SK-N-SH (cell line): ENCODE data around the gene DBNL. TPM values are rescaled to one million over a fixed set of nuclear protein-coding genes. Genes with fewer than 3 reads are reported as not detected.
"Not testable (repeated sequence)": the region's sequence is repeated elsewhere in the genome, so short reads cannot be mapped to it uniquely, and the experiment has no call there.

Experiments used
- CTCF ChIA-PET: fragments of 300-600, 350-600 bp; formaldehyde crosslinking; extraction: SDS; loops from one replicate; lab custom pipeline; 2021; lab: Yijun Ruan, JAX
- POLR2A ChIA-PET: fragments of 350-600 bp; sonication (Branson Sonifier 250); formaldehyde crosslinking; extraction: SDS; loops from one replicate; lab custom pipeline; 2020; ENCODE audit warnings: antibody characterized with exemption, inconsistent platforms; lab: Yijun Ruan, JAX
- DNase-seq: peaks from one replicate; pipeline ENCODE4 v3.0.0; 2012
- H2AFZ ChIP-seq: fragments of 200-600 bp; sonication (generic); 2 replicates; pipeline ENCODE4 v1.8.1; 2016; ENCODE audit warnings: antibody characterized with exemption, mild to moderate bottlenecking, low read depth
- H3F3A ChIP-seq: fragments of 200-600 bp; sonication (generic); replicated peaks from 2 replicates; pipeline ENCODE3; 2016; ENCODE audit warnings: antibody characterized with exemption, mild to moderate bottlenecking; ENCODE audit not compliant: insufficient read depth
- H3K27ac ChIP-seq, 2 experiments: fragments of 200-500 bp in 1 of 2; fragments of 200-600 bp in 1 of 2; sonication (Bioruptor generic) in 1 of 2; sonication (generic), shearing (Covaris generic) in 1 of 2; 2 replicates each; pipeline versions ENCODE4 v1.5.1 to v1.6.1; 2014 to 2016; ENCODE audit warnings: low read depth in 2 of 2, inconsistent platforms in 1 of 2, low read length in 1 of 2, mild to moderate bottlenecking in 1 of 2, mixed read lengths in 1 of 2
- H3K27me3 ChIP-seq: fragments of 200-600 bp; sonication (generic), shearing (Covaris generic); 2 replicates; pipeline ENCODE4 v1.6.1; 2016; ENCODE audit warnings: mixed run types; ENCODE audit not compliant: insufficient read depth
- H3K36me3 ChIP-seq, 2 experiments: fragments of 200-500 bp in 1 of 2; fragments of 200-600 bp in 1 of 2; sonication (Bioruptor generic) in 1 of 2; sonication (generic) in 1 of 2; replicated peaks in 1 of 2; 2 replicates each; pipeline versions ENCODE3 to v1.5.1; 2014 to 2016; ENCODE audit warnings: low read length in 1 of 2, mild to moderate bottlenecking in 1 of 2; ENCODE audit not compliant: insufficient read depth in 2 of 2, control insufficient read depth in 1 of 2
- H3K4me1 ChIP-seq, 2 experiments: fragments of 200-500 bp in 1 of 2; fragments of 200-600 bp in 1 of 2; sonication (Bioruptor generic) in 1 of 2; sonication (generic), shearing (Covaris generic) in 1 of 2; 2 replicates each; pipeline versions ENCODE4 v1.5.1 to v1.6.1; 2014 to 2016; ENCODE audit warnings: low read depth in 1 of 2, low read length in 1 of 2, mixed run types in 1 of 2; ENCODE audit not compliant: insufficient read depth in 2 of 2, control insufficient read depth in 1 of 2
- H3K4me2 ChIP-seq: fragments of 200-600 bp; sonication (generic), shearing (Covaris generic); 2 replicates; pipeline ENCODE4 v1.6.1; 2017; ENCODE audit warnings: mixed run types
- H3K4me3 ChIP-seq, 2 experiments: fragments of 200-500 bp in 1 of 2; fragments of 200-600 bp in 1 of 2; sonication (Bioruptor generic) in 1 of 2; sonication (generic), shearing (Covaris generic) in 1 of 2; 2 replicates each; pipeline versions ENCODE4 v1.5.1 to v1.8.1; 2014 to 2016; ENCODE audit warnings: low read depth in 2 of 2, inconsistent platforms in 1 of 2, low read length in 1 of 2, mild to moderate bottlenecking in 1 of 2, mixed read lengths in 1 of 2, moderate library complexity in 1 of 2
- H3K79me2 ChIP-seq: fragments of 200-600 bp; sonication (generic); 2 replicates; pipeline ENCODE4 v1.8.1; 2017; ENCODE audit warnings: mild to moderate bottlenecking; ENCODE audit not compliant: insufficient read depth
- H3K9ac ChIP-seq: fragments of 200-600 bp; sonication (generic); 2 replicates; pipeline ENCODE4 v1.6.1; 2017; ENCODE audit warnings: mixed run types
- H3K9me2 ChIP-seq: fragments of 200-600 bp; sonication (generic); 2 replicates; pipeline ENCODE4 v1.6.1; 2017; ENCODE audit warnings: mixed run types
- H3K9me3 ChIP-seq: fragments of 200-600 bp; sonication (generic); 2 replicates; pipeline ENCODE4 v1.6.1; 2017; ENCODE audit warnings: mixed run types, mild to moderate bottlenecking, moderate library complexity
- H4K20me1 ChIP-seq: fragments of 200-600 bp; sonication (generic); 2 replicates; pipeline ENCODE4 v1.6.1; 2017; ENCODE audit warnings: mild to moderate bottlenecking, mixed run types; ENCODE audit not compliant: insufficient read depth
- WGBS: methylation state at CpG from one replicate; pipeline ENCODE4 v1.1.6; 2017; ENCODE audit warnings: low lambda C conversion rate; 5-methylcytosine and 5-hydroxymethylcytosine counted together
- polyA plus RNA-seq, 3 experiments: library from polyadenylated mRNA; depleted of rRNA; stranded (reverse); fragments of >200 nt; gene quantifications; 2 replicates each; pipeline ENCODE4 v1.2.3, GENCODE V29; 2012

Gene DBNL
- polyA plus RNA-seq, 1 of the 3 experiments (the other 2 are of a cell fraction): 244 TPM

DNA sequence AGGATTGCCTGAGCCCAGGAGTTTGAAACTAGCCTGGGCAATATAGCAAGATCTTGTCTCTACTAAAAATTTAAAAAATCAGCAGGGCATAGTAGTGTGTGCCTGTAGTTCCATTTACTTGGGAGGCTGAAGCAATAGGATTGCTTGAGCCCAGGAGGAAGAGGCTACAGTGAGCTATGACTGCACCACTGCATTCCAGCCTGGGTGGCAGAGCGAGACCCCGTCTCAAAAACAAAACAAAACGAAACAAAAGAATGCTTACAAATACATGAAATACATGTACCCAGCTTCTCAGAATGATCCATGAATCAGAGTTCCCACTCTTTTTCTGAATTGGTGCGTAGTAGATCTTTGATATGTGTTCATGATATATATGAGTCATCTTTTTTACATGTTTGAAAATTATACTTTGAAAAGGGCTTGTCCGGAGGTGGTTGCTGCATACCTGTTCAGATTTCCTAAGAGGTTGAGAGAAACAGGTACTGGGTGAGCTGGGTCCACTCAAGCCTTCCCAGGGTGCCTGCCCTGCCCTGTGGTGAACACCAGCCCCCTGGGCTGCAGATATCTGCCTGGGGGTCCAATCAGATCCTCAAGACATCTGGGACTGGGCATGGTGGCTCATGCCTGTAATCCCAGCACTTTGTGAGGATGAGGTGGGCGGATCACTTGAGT lies 21.6 kb upstream of the DBNL start:
- H3K4me3 ChIP-seq, CTCF ChIA-PET, H3K4me2 ChIP-seq, H2AFZ ChIP-seq, H3F3A ChIP-seq, H3K27ac ChIP-seq, H3K4me1 ChIP-seq, H3K9me3 ChIP-seq, H3K9ac ChIP-seq, H3K9me2 ChIP-seq, H3K36me3 ChIP-seq, H4K20me1 ChIP-seq, DNase-seq, H3K27me3 ChIP-seq, POLR2A ChIA-PET: not testable (repeated sequence)
- peaks cover 10% of the 10 kb centered on the region for H3K79me2 ChIP-seq
- WGBS: 63% methylated on average over 5 of the region's 6 CpGs

- H3K9ac ChIP-seq, H3K79me2 ChIP-seq, H3K9me3 ChIP-seq, H3K4me3 ChIP-seq, H3K27me3 ChIP-seq, H3K4me2 ChIP-seq, H3K36me3 ChIP-seq, H2AFZ ChIP-seq, H3K27ac ChIP-seq, H4K20me1 ChIP-seq, DNase-seq, POLR2A ChIA-PET, H3K9me2 ChIP-seq, CTCF ChIA-PET, H3F3A ChIP-seq, H3K4me1 ChIP-seq: not testable (repeated sequence)
- WGBS: 83% methylated on average over 4 of the region's 11 CpGs
Measured at GRCh38 chr7:44029433-44029832, 15.1 kb upstream of the DBNL start.

DNA sequence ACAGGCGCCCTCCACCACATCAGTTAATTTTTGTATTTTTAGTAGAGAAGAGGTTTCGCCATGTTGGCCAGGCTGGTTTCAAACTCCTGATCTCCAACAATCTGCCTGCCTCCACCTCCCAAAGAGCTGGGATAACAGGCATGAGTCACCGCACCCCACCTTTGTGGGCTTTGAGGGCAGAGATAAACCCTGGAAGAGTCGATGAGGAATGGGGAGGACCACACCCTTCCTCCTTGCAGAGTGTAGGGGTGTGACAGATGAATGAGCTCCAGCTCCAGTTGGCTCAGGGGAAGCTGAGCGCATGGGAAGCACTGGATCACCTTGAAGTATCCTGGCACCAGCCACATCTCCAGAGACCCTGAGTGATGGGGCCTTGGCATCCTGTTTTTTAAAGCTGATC lies 14.5 kb upstream of the DBNL start:
- H3F3A ChIP-seq, H3K9me3 ChIP-seq, POLR2A ChIA-PET, H3K9ac ChIP-seq, CTCF ChIA-PET, H3K4me3 ChIP-seq, H3K4me2 ChIP-seq, H3K27me3 ChIP-seq, H3K27ac ChIP-seq, H4K20me1 ChIP-seq, H2AFZ ChIP-seq, DNase-seq, H3K36me3 ChIP-seq, H3K79me2 ChIP-seq, H3K4me1 ChIP-seq, H3K9me2 ChIP-seq: not testable (repeated sequence)
- 45% methylated on average over 2 of the region's 5 CpGs for WGBS

DNA sequence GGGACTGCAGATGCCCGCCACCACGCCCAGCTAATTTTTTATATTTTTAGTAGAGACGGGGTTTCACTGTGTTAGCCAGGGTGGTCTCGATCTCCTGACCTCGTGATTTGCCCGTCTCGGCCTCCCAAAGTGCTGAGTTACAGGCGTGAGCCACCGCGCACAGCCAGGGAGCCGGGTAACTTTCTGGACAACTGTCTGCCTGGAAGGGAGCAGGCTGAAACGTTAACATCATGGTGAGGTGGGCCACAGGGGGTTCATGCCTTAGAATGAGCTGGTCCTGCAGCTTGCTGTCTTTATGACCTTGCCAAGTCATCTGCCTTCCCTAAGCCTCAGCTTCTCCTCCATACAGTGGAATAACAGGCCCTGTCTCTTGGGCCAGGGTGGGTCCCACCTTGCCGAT lies 13.2 kb upstream of the DBNL start:
- H3K36me3 ChIP-seq, H3K4me2 ChIP-seq, H3K27ac ChIP-seq, DNase-seq, H3K9me3 ChIP-seq, H2AFZ ChIP-seq, H3K4me1 ChIP-seq, H3K9ac ChIP-seq, POLR2A ChIA-PET, H3K4me3 ChIP-seq, H3K79me2 ChIP-seq, H3K9me2 ChIP-seq, H3F3A ChIP-seq, H3K27me3 ChIP-seq, CTCF ChIA-PET, H4K20me1 ChIP-seq: not testable (repeated sequence)
- WGBS: 80% methylated on average over 11 of the region's 13 CpGs

GRCh38 chr7:44032031-44032430 lies 12.5 kb upstream of the DBNL start:
- DNase-seq, H3K4me1 ChIP-seq, POLR2A ChIA-PET, CTCF ChIA-PET, H3K36me3 ChIP-seq, H3K9me2 ChIP-seq, H4K20me1 ChIP-seq, H3K4me2 ChIP-seq, H3K9ac ChIP-seq, H2AFZ ChIP-seq, H3K9me3 ChIP-seq, H3K4me3 ChIP-seq, H3K79me2 ChIP-seq, H3K27me3 ChIP-seq, H3F3A ChIP-seq, H3K27ac ChIP-seq: not testable (repeated sequence)
- WGBS: 62% methylated on average over 6 of the region's 6 CpGs

- H3K4me3 ChIP-seq, DNase-seq, H4K20me1 ChIP-seq, H2AFZ ChIP-seq, H3K27me3 ChIP-seq, H3K79me2 ChIP-seq, CTCF ChIA-PET, H3K9ac ChIP-seq, H3K36me3 ChIP-seq, H3K27ac ChIP-seq, H3F3A ChIP-seq, POLR2A ChIA-PET, H3K9me2 ChIP-seq, H3K4me1 ChIP-seq, H3K4me2 ChIP-seq, H3K9me3 ChIP-seq: not testable (repeated sequence)
- 84% methylated on average over 17 of the region's 18 CpGs for WGBS
Measured at GRCh38 chr7:44033971-44034844, 10.3 kb upstream of the DBNL start.
